Measurements from ENCODE around the gene DNAJB12.

GRCh38 chr10:72389716-72390115, 35.0 kb upstream of the DNAJB12 start:
- TF ChIP-seq CTCF (IDR thresholded peaks at IDR 0.05; ENCODE audit: insufficient read depth, low read length, poor library complexity, severe bottlenecking) (no peak), EZH2phosphoT487 (conservative IDR thresholded peaks at IDR 0.05; ENCODE audit: low read length) (no peak)
